ENCODE results near the gene C10orf105. TPM values are rescaled to one million over a fixed set of nuclear protein-coding genes. Genes with fewer than 3 reads are reported as not detected.

The C10orf105 gene
- total RNA-seq, 2 experiments from 2014 or later, result 0.34 to 0.40 TPM

- no peak for DNase-seq
- POLR2A ChIA-PET, result interaction anchor here (0.5 to 1.5 kb wide), 2 partner anchors 9 to 11 kb away, joined by 3 to 6 read pairs; no protein-coding TSS in a partner anchor
- Mint-ChIP-seq H3K9me3 (ENCODE audit: low read depth) (peaks cover 9% of the 10 kb centered on the region), H3K36me3 (ENCODE audit: low read depth) (peaks cover 18% of the 10 kb centered on the region), H3K4me1 (peaks cover 95% of the 10 kb centered on the region), H3K27ac (peak overlapping the region; percentile 97), H3K4me3 (peak overlapping the region; percentile 22), H3K27me3 (no peaks in the 10 kb centered on the region)
- intact Hi-C loops (cut with DNase I, micrococcal nuclease), result loop anchor here (1.0 to 10.0 kb wide), 3 partner anchors 9 to 912 kb away; no protein-coding TSS in a partner anchor
- ATAC-seq, result peak; percentile 21
- CTCF ChIA-PET, result interaction anchor here (0.6 to 1.5 kb wide), 4 partner anchors 7 to 20 kb away, joined by 3 to 5 read pairs (median 4); no protein-coding TSS in a partner anchor
These were observed 17.0 kb upstream of the C10orf105 start for GRCh38 chr10:71736570-71736952.

- POLR2A ChIA-PET, result interaction anchor here (1.5 kb wide), 1 partner anchor 10 kb away, joined by 3 read pairs; no protein-coding TSS in a partner anchor
- CTCF ChIA-PET, result interaction anchor here (0.6 to 1.5 kb wide), 7 partner anchors 12 to 22 kb away, joined by 3 to 5 read pairs (median 3); no protein-coding TSS in a partner anchor
- peak overlapping the region; percentile 97 for H3K27ac Mint-ChIP-seq
These were observed 16.4 kb upstream of the C10orf105 start for GRCh38 chr10:71735709-71736569.

GRCh38 chr10:71734797-71735196, 15.2 kb upstream of the C10orf105 start:
- peaks cover 93% of the 10 kb centered on the region for H3K4me1 Mint-ChIP-seq
- H3K27me3 Mint-ChIP-seq, result no peaks in the 10 kb centered on the region
- DNase-seq, result no peak

More at GRCh38 chr10:71735709-71736569, 16.4 kb upstream of the C10orf105 start:
- Mint-ChIP-seq H3K4me1 (peaks cover 95% of the 10 kb centered on the region), H3K4me3 (peak overlapping the region; percentile 22), H3K9me3 (ENCODE audit: low read depth) (peaks cover 9% of the 10 kb centered on the region), H3K27me3 (no peaks in the 10 kb centered on the region), H3K36me3 (ENCODE audit: low read depth) (peaks cover 14% of the 10 kb centered on the region)
- DNase-seq, result peak; percentile 71
- ATAC-seq, result peak; percentile 64
- intact Hi-C loops (cut with DNase I, micrococcal nuclease), result loop anchor here (1.0 to 10.0 kb wide), 3 partner anchors 9 to 911 kb away; no protein-coding TSS in a partner anchor

GRCh38 chr10:71731791-71732190, 12.2 kb upstream of the C10orf105 start:
- Mint-ChIP-seq H3K27ac (peak overlapping the region; percentile 96), H3K36me3 (ENCODE audit: low read depth) (peaks cover 12% of the 10 kb centered on the region), H3K4me1 (peaks cover 92% of the 10 kb centered on the region), H3K4me3 (no peak overlapping the region), H3K27me3 (no peaks in the 10 kb centered on the region), H3K9me3 (ENCODE audit: low read depth) (peaks cover 9% of the 10 kb centered on the region)
- intact Hi-C loops (cut with DNase I, micrococcal nuclease), result loop anchor here in 1 of 2 experiments (10.0 kb wide), 1 partner anchor 907 kb away; no protein-coding TSS in a partner anchor
- ATAC-seq (no peak), DNase-seq (no peak)
- ChIA-PET CTCF (interaction anchor here (0.9 to 2.0 kb wide), 5 partner anchors 10 to 35 kb away, joined by 3 to 6 read pairs (median 5); no protein-coding TSS in a partner anchor), POLR2A (no interaction called here)

More at GRCh38 chr10:71734797-71735196, 15.2 kb upstream of the C10orf105 start:
- CTCF ChIA-PET, result interaction anchor here (0.6 to 1.2 kb wide), 4 partner anchors 14 to 403 kb away, joined by 3 read pairs; no protein-coding TSS in a partner anchor
- POLR2A ChIA-PET, result no interaction called here
- H3K4me3 Mint-ChIP-seq, result peak overlapping the region; percentile 17
- intact Hi-C loops (cut with DNase I, micrococcal nuclease), result loop anchor here in 1 of 2 experiments (10.0 kb wide), 1 partner anchor 910 kb away; no protein-coding TSS in a partner anchor
- ATAC-seq, result no peak
- peak overlapping the region; percentile 97 for H3K27ac Mint-ChIP-seq
- peaks cover 9% of the 10 kb centered on the region for H3K9me3 Mint-ChIP-seq (ENCODE audit: low read depth)
- H3K36me3 Mint-ChIP-seq (ENCODE audit: low read depth), result peaks cover 12% of the 10 kb centered on the region

GRCh38 chr10:71729161-71729636, 9.6 kb upstream of the C10orf105 start:
- peaks cover 16% of the 10 kb centered on the region for H3K36me3 Mint-ChIP-seq (ENCODE audit: low read depth)
- intact Hi-C loops (cut with DNase I, micrococcal nuclease), result loop anchor here in 1 of 2 experiments (5.0 kb wide), 2 partner anchors 358 to 568 kb away; partner anchors contain the start of gene SPOCK2
- H3K4me1 Mint-ChIP-seq, result peaks cover 93% of the 10 kb centered on the region
- H3K4me3 Mint-ChIP-seq, result no peak overlapping the region
- DNase-seq, result no peak
- H3K9me3 Mint-ChIP-seq (ENCODE audit: low read depth), result peaks cover 9% of the 10 kb centered on the region
- CTCF ChIA-PET, result interaction anchor here (1.1 to 2.0 kb wide), 9 partner anchors 8 to 43 kb away, joined by 3 to 11 read pairs (median 5); no protein-coding TSS in a partner anchor
- H3K27me3 Mint-ChIP-seq, result no peaks in the 10 kb centered on the region
- POLR2A ChIA-PET, result no interaction called here
- ATAC-seq, result no peak
- H3K27ac Mint-ChIP-seq, result peak overlapping the region; percentile 96

GRCh38 chr10:71727738-71728737, 8.5 kb upstream of the C10orf105 start:
- DNase-seq (peak; percentile 86), ATAC-seq (peak; percentile 45)
- ChIA-PET POLR2A (interaction anchor here (1.2 to 1.9 kb wide), 3 partner anchors 13 to 45 kb away, joined by 3 to 7 read pairs (median 5); partner anchors contain the start of gene VSIR), CTCF (interaction anchor here (0.7 to 2.0 kb wide), 10 partner anchors 9 to 45 kb away, joined by 4 to 11 read pairs (median 5); partner anchors contain the start of gene C10orf105)
- Mint-ChIP-seq H3K27ac (peak overlapping the region; percentile 96), H3K4me1 (peaks cover 96% of the 10 kb centered on the region), H3K4me3 (peak overlapping the region; percentile 36), H3K36me3 (ENCODE audit: low read depth) (peaks cover 14% of the 10 kb centered on the region), H3K27me3 (no peaks in the 10 kb centered on the region), H3K9me3 (ENCODE audit: low read depth) (peaks cover 6% of the 10 kb centered on the region)
- intact Hi-C loops (cut with DNase I, micrococcal nuclease), result loop anchor here in 1 of 2 experiments (1.0 to 5.0 kb wide), 3 partner anchors 8 to 569 kb away; partner anchors contain the start of gene SPOCK2

GRCh38 chr10:71727105-71727737, 7.6 kb upstream of the C10orf105 start:
- ATAC-seq, result peak; percentile 66
- peak; percentile 83 for DNase-seq
- ChIA-PET CTCF (interaction anchor here (0.8 to 2.2 kb wide), 10 partner anchors 12 to 322 kb away, joined by 3 to 17 read pairs (median 4); partner anchors contain the start of gene VSIR), POLR2A (interaction anchor here (1.0 to 1.9 kb wide), 5 partner anchors 14 to 45 kb away, joined by 3 to 7 read pairs (median 4); partner anchors contain the start of gene VSIR)
- Mint-ChIP-seq H3K27ac (peak overlapping the region; percentile 96), H3K4me3 (peak overlapping the region; percentile 36), H3K9me3 (ENCODE audit: low read depth) (no peaks in the 10 kb centered on the region), H3K27me3 (no peaks in the 10 kb centered on the region), H3K36me3 (ENCODE audit: low read depth) (peaks cover 9% of the 10 kb centered on the region), H3K4me1 (peaks cover 95% of the 10 kb centered on the region)
- intact Hi-C loops (cut with DNase I, micrococcal nuclease), result loop anchor here in 1 of 2 experiments (1.0 to 5.0 kb wide), 3 partner anchors 9 to 570 kb away; partner anchors contain the start of gene SPOCK2

- H3K4me3 Mint-ChIP-seq, result peak overlapping the region; percentile 36
- peaks cover 9% of the 10 kb centered on the region for H3K36me3 Mint-ChIP-seq (ENCODE audit: low read depth)
- CTCF ChIA-PET, result interaction anchor here (0.5 to 2.2 kb wide), 14 partner anchors 10 to 322 kb away, joined by 3 to 17 read pairs (median 4); partner anchors contain the start of gene VSIR
- DNase-seq (peak; percentile 68), ATAC-seq (peak; percentile 47)
- peaks cover 89% of the 10 kb centered on the region for H3K4me1 Mint-ChIP-seq
- peak overlapping the region; percentile 96 for H3K27ac Mint-ChIP-seq
- H3K9me3 Mint-ChIP-seq (ENCODE audit: low read depth), result no peaks in the 10 kb centered on the region
- H3K27me3 Mint-ChIP-seq, result no peaks in the 10 kb centered on the region
- POLR2A ChIA-PET, result interaction anchor here (1.0 to 1.9 kb wide), 4 partner anchors 14 to 46 kb away, joined by 3 to 7 read pairs (median 4); partner anchors contain the start of gene VSIR
- intact Hi-C loops (cut with DNase I, micrococcal nuclease), result loop anchor here (1.0 to 5.0 kb wide), 9 partner anchors 10 to 571 kb away; partner anchors contain the start of genes VSIR (in 2 of the 2), PSAP (in 1 of the 2) and SPOCK2 (in 1 of the 2)
These were observed 7.1 kb upstream of the C10orf105 start for GRCh38 chr10:71726580-71727104.

- no peaks in the 10 kb centered on the region for H3K9me3 Mint-ChIP-seq (ENCODE audit: low read depth)
- H3K4me1 Mint-ChIP-seq, result peaks cover 84% of the 10 kb centered on the region
- DNase-seq, result peak; percentile 90
- peak overlapping the region; percentile 96 for H3K27ac Mint-ChIP-seq
- CTCF ChIA-PET, result interaction anchor here (0.5 to 2.8 kb wide), 17 partner anchors 9 to 323 kb away, joined by 3 to 17 read pairs (median 4); partner anchors contain the start of gene VSIR
- POLR2A ChIA-PET, result interaction anchor here (1.0 to 1.9 kb wide), 4 partner anchors 15 to 47 kb away, joined by 3 to 7 read pairs (median 4); partner anchors contain the start of gene VSIR
- peak; percentile 59 for ATAC-seq
- H3K4me3 Mint-ChIP-seq, result peak overlapping the region; percentile 36
- intact Hi-C loops (cut with DNase I, micrococcal nuclease), result loop anchor here (1.0 to 5.0 kb wide), 9 partner anchors 10 to 571 kb away; partner anchors contain the start of genes VSIR (in 2 of the 2), PSAP (in 1 of the 2) and SPOCK2 (in 1 of the 2)
- peaks cover 9% of the 10 kb centered on the region for H3K36me3 Mint-ChIP-seq (ENCODE audit: low read depth)
- H3K27me3 Mint-ChIP-seq, result no peaks in the 10 kb centered on the region
These were observed 6.5 kb upstream of the C10orf105 start for GRCh38 chr10:71725998-71726579.
